SK-N-SH (cell line): ENCODE measurements around the gene CKAP2. TPM values are rescaled to one million over a fixed set of nuclear protein-coding genes. Genes with fewer than 3 reads are reported as not detected.

Source experiments
- CTCF ChIA-PET: fragments of 300-600, 350-600 bp; formaldehyde crosslinking; extraction: SDS; loops from one replicate; lab custom pipeline; 2021; lab: Yijun Ruan, JAX
- POLR2A ChIA-PET: fragments of 350-600 bp; sonication (Branson Sonifier 250); formaldehyde crosslinking; extraction: SDS; loops from one replicate; lab custom pipeline; 2020; ENCODE audit warnings: antibody characterized with exemption, inconsistent platforms; lab: Yijun Ruan, JAX
- DNase-seq: peaks from one replicate; pipeline ENCODE4 v3.0.0; 2012
- H2AFZ ChIP-seq: fragments of 200-600 bp; sonication (generic); 2 replicates; pipeline ENCODE4 v1.8.1; 2016; ENCODE audit warnings: antibody characterized with exemption, mild to moderate bottlenecking, low read depth
- H3F3A ChIP-seq: fragments of 200-600 bp; sonication (generic); replicated peaks from 2 replicates; pipeline ENCODE3; 2016; ENCODE audit warnings: antibody characterized with exemption, mild to moderate bottlenecking; ENCODE audit not compliant: insufficient read depth
- H3K27ac ChIP-seq, 2 experiments: fragments of 200-500 bp in 1 of 2; fragments of 200-600 bp in 1 of 2; sonication (Bioruptor generic) in 1 of 2; sonication (generic), shearing (Covaris generic) in 1 of 2; 2 replicates each; pipeline versions ENCODE4 v1.5.1 to v1.6.1; 2014 to 2016; ENCODE audit warnings: low read depth in 2 of 2, inconsistent platforms in 1 of 2, low read length in 1 of 2, mild to moderate bottlenecking in 1 of 2, mixed read lengths in 1 of 2
- H3K27me3 ChIP-seq: fragments of 200-600 bp; sonication (generic), shearing (Covaris generic); 2 replicates; pipeline ENCODE4 v1.6.1; 2016; ENCODE audit warnings: mixed run types; ENCODE audit not compliant: insufficient read depth
- H3K36me3 ChIP-seq, 2 experiments: fragments of 200-500 bp in 1 of 2; fragments of 200-600 bp in 1 of 2; sonication (Bioruptor generic) in 1 of 2; sonication (generic) in 1 of 2; replicated peaks in 1 of 2; 2 replicates each; pipeline versions ENCODE3 to v1.5.1; 2014 to 2016; ENCODE audit warnings: low read length in 1 of 2, mild to moderate bottlenecking in 1 of 2; ENCODE audit not compliant: insufficient read depth in 2 of 2, control insufficient read depth in 1 of 2
- H3K4me1 ChIP-seq, 2 experiments: fragments of 200-500 bp in 1 of 2; fragments of 200-600 bp in 1 of 2; sonication (Bioruptor generic) in 1 of 2; sonication (generic), shearing (Covaris generic) in 1 of 2; 2 replicates each; pipeline versions ENCODE4 v1.5.1 to v1.6.1; 2014 to 2016; ENCODE audit warnings: low read depth in 1 of 2, low read length in 1 of 2, mixed run types in 1 of 2; ENCODE audit not compliant: insufficient read depth in 2 of 2, control insufficient read depth in 1 of 2
- H3K4me2 ChIP-seq: fragments of 200-600 bp; sonication (generic), shearing (Covaris generic); 2 replicates; pipeline ENCODE4 v1.6.1; 2017; ENCODE audit warnings: mixed run types
- H3K4me3 ChIP-seq, 2 experiments: fragments of 200-500 bp in 1 of 2; fragments of 200-600 bp in 1 of 2; sonication (Bioruptor generic) in 1 of 2; sonication (generic), shearing (Covaris generic) in 1 of 2; 2 replicates each; pipeline versions ENCODE4 v1.5.1 to v1.8.1; 2014 to 2016; ENCODE audit warnings: low read depth in 2 of 2, inconsistent platforms in 1 of 2, low read length in 1 of 2, mild to moderate bottlenecking in 1 of 2, mixed read lengths in 1 of 2, moderate library complexity in 1 of 2
- H3K79me2 ChIP-seq: fragments of 200-600 bp; sonication (generic); 2 replicates; pipeline ENCODE4 v1.8.1; 2017; ENCODE audit warnings: mild to moderate bottlenecking; ENCODE audit not compliant: insufficient read depth
- H3K9ac ChIP-seq: fragments of 200-600 bp; sonication (generic); 2 replicates; pipeline ENCODE4 v1.6.1; 2017; ENCODE audit warnings: mixed run types
- H3K9me2 ChIP-seq: fragments of 200-600 bp; sonication (generic); 2 replicates; pipeline ENCODE4 v1.6.1; 2017; ENCODE audit warnings: mixed run types
- H3K9me3 ChIP-seq: fragments of 200-600 bp; sonication (generic); 2 replicates; pipeline ENCODE4 v1.6.1; 2017; ENCODE audit warnings: mixed run types, mild to moderate bottlenecking, moderate library complexity
- H4K20me1 ChIP-seq: fragments of 200-600 bp; sonication (generic); 2 replicates; pipeline ENCODE4 v1.6.1; 2017; ENCODE audit warnings: mild to moderate bottlenecking, mixed run types; ENCODE audit not compliant: insufficient read depth
- CHD2 ChIP-seq: fragments of 150-350 bp; IDR thresholded peaks from 2 replicates; pipeline ENCODE4 v1.6.1; 2018; ENCODE audit warnings: low read length; ENCODE audit not compliant: partially characterized antibody
- CTCF ChIP-seq: fragments of 200-600 bp; sonication (generic); IDR thresholded peaks from 2 replicates; pipeline ENCODE4 v1.6.1; 2017; ENCODE audit warnings: antibody characterized with exemption, mild to moderate bottlenecking, moderate library complexity
- FOXM1 ChIP-seq: IDR thresholded peaks from 2 replicates; pipeline ENCODE4 v1.4.0; 2012; ENCODE audit warnings: low read depth, mild to moderate bottlenecking
- GABPA ChIP-seq: IDR thresholded peaks from 2 replicates; pipeline ENCODE4 v1.4.0; 2012; ENCODE audit warnings: low read depth, mild to moderate bottlenecking
- JUND ChIP-seq: IDR thresholded peaks from 2 replicates; pipeline ENCODE4 v1.4.0; 2012
- MAX ChIP-seq: IDR thresholded peaks from 2 replicates; pipeline ENCODE4 v1.4.0; 2012; ENCODE audit warnings: low read depth
- MEF2A ChIP-seq: IDR thresholded peaks from 2 replicates; pipeline ENCODE4 v1.4.0; 2012; ENCODE audit warnings: low read depth, borderline replicate concordance
- MXI1 ChIP-seq: IDR thresholded peaks from 2 replicates; pipeline ENCODE4 v1.6.1; 2012; ENCODE audit warnings: mild to moderate bottlenecking, low read depth, low read length, improper control_type of control experiment
- POLR2AphosphoS5 ChIP-seq: IDR thresholded peaks from 2 replicates; pipeline ENCODE4 v1.6.1; 2012; ENCODE audit warnings: low read depth, low read length
- RAD21 ChIP-seq: IDR thresholded peaks from 2 replicates; pipeline ENCODE4 v1.6.1; 2012; ENCODE audit warnings: mild to moderate bottlenecking, low read length
- SIN3A ChIP-seq: IDR thresholded peaks from 2 replicates; pipeline ENCODE4 v1.6.1; 2012; ENCODE audit warnings: low read depth, mild to moderate bottlenecking, low read length, moderate library complexity, borderline replicate concordance
- TCF12 ChIP-seq: IDR thresholded peaks from 2 replicates; pipeline ENCODE4 v1.4.0; 2012
- TEAD4 ChIP-seq: IDR thresholded peaks from 2 replicates; pipeline ENCODE4 v1.4.0; 2012; ENCODE audit warnings: mild to moderate bottlenecking, borderline replicate concordance; ENCODE audit not compliant: insufficient read depth
- USF2 ChIP-seq: fragments of 150-350 bp; IDR thresholded peaks from 2 replicates; pipeline ENCODE4 v1.6.1; 2017; ENCODE audit warnings: antibody characterized with exemption, low read length, low read depth, borderline replicate concordance
- ZBTB33 ChIP-seq: IDR thresholded peaks from 2 replicates; pipeline ENCODE4 v1.4.0; 2012; ENCODE audit warnings: low read depth, borderline replicate concordance
- WGBS: methylation state at CpG from one replicate; pipeline ENCODE4 v1.1.6; 2017; ENCODE audit warnings: low lambda C conversion rate; 5-methylcytosine and 5-hydroxymethylcytosine counted together
- polyA plus RNA-seq, 3 experiments: library from polyadenylated mRNA; depleted of rRNA; stranded (reverse); fragments of >200 nt; gene quantifications; 2 replicates each; pipeline ENCODE4 v1.2.3, GENCODE V29; 2012

The CKAP2 gene
- polyA plus RNA-seq, 1 of the 3 experiments (the other 2 are of a cell fraction): 7.1 TPM

- TF ChIP-seq TEAD4: no peak
Measured at GRCh38 chr13:52450793-52451116, 4.5 kb upstream of the CKAP2 start (continued).

- Histone ChIP-seq H3K9me3 (no peaks in the 10 kb centered on the region), H3K27me3 (no peaks in the 10 kb centered on the region), H3K36me3 (peaks cover 0 to 3% of the 10 kb centered on the region in 2 experiments), H3K79me2 (peaks cover 46% of the 10 kb centered on the region), H3K27ac (no peak overlapping the region), H4K20me1 (no peaks in the 10 kb centered on the region), H2AFZ (no peak overlapping the region), H3K4me3 (peak overlapping the region in 1 of 2 experiments; percentile 73; a peak in 1 of 4 replicates), H3F3A (no peaks in the 10 kb centered on the region), H3K9ac (no peak overlapping the region), H3K4me2 (no peak overlapping the region), H3K9me2 (no peaks in the 10 kb centered on the region), H3K4me1 (peaks cover 0 to 20% of the 10 kb centered on the region in 2 experiments; a peak in 2 of 4 replicates)
- TF ChIP-seq POLR2AphosphoS5 (no peak), MXI1 (no peak), MEF2A (no peak), RAD21 (no peak)
- ChIA-PET CTCF (interaction anchor here (0.5 to 6.9 kb wide), 63 partner anchors 8 to 835 kb away, joined by 3 to 159 read pairs (median 4); partner anchors contain the start of genes ALG11, SUGT1 and THSD1), POLR2A (interaction anchor here (0.5 to 1.0 kb wide), 5 partner anchors 16 to 262 kb away, joined by 3 to 4 read pairs (median 3); no protein-coding TSS in a partner anchor)
- DNase-seq: no peak
- WGBS: 95% methylated on average over 24 of the region's 24 CpGs
Measured at GRCh38 chr13:52451135-52451804, 4.0 kb upstream of the CKAP2 start.

- no peak for DNase-seq
- Histone ChIP-seq H3K4me3 (no peak overlapping the region), H3K9me2 (no peaks in the 10 kb centered on the region), H3K27me3 (no peaks in the 10 kb centered on the region), H3K79me2 (peaks cover 46% of the 10 kb centered on the region), H2AFZ (no peak overlapping the region), H3K36me3 (peaks cover 0 to 3% of the 10 kb centered on the region in 2 experiments), H3K4me2 (no peak overlapping the region), H3K27ac (no peak overlapping the region), H3K9ac (no peak overlapping the region), H3F3A (no peaks in the 10 kb centered on the region), H3K4me1 (peaks cover 6 to 20% of the 10 kb centered on the region in 2 experiments; a peak in 3 of 4 replicates), H4K20me1 (no peaks in the 10 kb centered on the region), H3K9me3 (no peaks in the 10 kb centered on the region)
- ChIA-PET CTCF (interaction anchor here (3.1 to 6.9 kb wide), 2 partner anchors 13 to 110 kb away, joined by 65 to 159 read pairs; no protein-coding TSS in a partner anchor), POLR2A (no interaction called here)
- 85% methylated on average over 2 of the region's 2 CpGs for WGBS
- TF ChIP-seq CHD2: no peak
- no peak for TF ChIP-seq FOXM1
- TF ChIP-seq JUND: no peak
- TF ChIP-seq CTCF: no peak
- TF ChIP-seq GABPA: no peak
- TF ChIP-seq TCF12: no peak
- no peak for TF ChIP-seq ZBTB33
- no peak for TF ChIP-seq USF2
- no peak for TF ChIP-seq MAX
- TF ChIP-seq SIN3A: no peak
Measured at GRCh38 chr13:52452470-52452869, 2.8 kb upstream of the CKAP2 start.
